ENCODE data around the gene HPCAL1.
"Not testable (repeated sequence)": the region's sequence is repeated elsewhere in the genome, so short reads cannot be mapped to it uniquely, and the experiment has no call there.

Gene HPCAL1

GRCh38 chr2:10430886-10431622 is 128.3 kb downstream of the HPCAL1 start:
- no peak for DNase-seq

- no peak for DNase-seq
Observed at GRCh38 chr2:10431797-10432196, 129.1 kb downstream of the HPCAL1 start.

GRCh38 chr2:10432311-10433181 is 129.8 kb downstream of the HPCAL1 start:
- no peak for DNase-seq

DNA sequence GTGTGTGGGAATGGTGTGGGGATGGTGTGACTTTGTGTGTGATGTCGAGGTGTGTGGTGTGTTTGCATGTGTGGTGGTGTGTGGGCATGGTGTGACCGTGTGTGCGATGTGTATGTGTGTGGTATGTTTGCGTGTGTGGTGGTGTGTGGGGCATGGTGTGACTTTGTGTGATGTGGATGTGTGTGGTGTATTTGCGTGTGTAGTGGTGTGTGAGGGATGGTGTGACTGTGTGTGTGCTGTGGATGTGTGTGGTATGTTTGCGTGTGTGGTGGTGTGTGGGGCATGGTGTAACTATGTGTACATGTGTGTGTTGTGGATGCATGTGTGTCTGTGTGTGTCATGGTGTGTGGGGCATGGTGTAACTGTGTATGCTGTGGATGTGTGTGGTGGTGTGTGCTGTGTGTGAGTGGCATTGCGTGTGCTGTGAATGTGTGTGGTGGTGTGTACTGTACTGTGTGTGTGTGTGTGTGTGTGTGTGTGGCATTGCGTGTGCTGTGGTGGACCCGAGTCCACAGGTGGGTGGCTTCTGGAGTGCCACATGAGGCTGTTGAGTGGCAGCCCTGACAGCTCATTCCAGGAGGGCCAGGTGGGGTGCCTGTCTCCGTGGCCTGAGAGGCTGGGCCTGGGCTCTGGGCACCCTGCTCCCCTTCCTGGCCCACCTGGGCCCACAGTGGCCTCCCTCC is 130.7 kb downstream of the HPCAL1 start:
- DNase-seq, result no peak

DNA sequence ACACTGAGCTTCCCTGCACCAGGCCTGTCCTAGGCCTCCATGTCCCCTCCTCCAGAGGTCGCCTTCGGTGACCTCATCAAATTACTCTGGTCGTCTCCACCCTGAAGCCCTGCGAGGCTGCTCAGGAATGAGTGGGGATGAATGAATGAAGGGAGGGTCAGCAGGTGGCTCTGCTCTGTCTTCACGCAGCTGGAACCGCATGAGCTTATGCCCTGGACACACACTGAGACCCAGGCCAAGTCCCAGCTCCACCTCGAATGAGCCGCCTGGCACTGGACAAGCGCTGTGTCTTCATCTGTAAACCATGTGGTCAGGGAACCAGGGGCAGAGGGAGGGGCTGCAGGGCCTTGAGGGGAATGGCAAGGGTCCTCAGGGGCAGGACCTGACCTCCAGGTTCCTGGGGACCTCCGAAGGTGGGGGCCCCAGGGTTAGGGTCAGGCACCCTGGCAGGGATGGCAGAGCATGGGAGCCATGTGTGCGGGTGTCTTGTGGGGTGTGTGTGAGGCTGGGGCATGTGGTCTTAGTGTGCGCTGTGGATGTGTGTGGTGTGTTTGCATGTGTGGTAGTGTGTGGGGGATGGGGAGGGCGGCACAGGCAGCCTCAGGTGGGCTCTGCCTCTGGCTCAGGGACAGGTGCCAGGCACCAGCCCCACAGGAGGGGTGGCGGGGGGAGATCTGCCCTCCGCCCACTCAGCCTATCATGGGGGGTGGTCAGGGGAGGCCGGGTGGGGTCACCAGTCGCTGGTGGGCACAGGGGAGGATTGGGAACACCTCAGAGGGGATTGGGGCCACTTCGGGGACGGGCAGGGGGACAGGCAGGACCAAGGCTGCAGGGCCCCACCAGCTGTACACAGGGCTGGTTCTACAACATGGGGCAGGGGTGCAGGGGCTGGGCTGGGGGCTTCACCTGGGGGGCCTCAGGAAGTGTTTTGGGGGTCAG is 131.5 kb downstream of the HPCAL1 start:
- no peak for DNase-seq

DNA sequence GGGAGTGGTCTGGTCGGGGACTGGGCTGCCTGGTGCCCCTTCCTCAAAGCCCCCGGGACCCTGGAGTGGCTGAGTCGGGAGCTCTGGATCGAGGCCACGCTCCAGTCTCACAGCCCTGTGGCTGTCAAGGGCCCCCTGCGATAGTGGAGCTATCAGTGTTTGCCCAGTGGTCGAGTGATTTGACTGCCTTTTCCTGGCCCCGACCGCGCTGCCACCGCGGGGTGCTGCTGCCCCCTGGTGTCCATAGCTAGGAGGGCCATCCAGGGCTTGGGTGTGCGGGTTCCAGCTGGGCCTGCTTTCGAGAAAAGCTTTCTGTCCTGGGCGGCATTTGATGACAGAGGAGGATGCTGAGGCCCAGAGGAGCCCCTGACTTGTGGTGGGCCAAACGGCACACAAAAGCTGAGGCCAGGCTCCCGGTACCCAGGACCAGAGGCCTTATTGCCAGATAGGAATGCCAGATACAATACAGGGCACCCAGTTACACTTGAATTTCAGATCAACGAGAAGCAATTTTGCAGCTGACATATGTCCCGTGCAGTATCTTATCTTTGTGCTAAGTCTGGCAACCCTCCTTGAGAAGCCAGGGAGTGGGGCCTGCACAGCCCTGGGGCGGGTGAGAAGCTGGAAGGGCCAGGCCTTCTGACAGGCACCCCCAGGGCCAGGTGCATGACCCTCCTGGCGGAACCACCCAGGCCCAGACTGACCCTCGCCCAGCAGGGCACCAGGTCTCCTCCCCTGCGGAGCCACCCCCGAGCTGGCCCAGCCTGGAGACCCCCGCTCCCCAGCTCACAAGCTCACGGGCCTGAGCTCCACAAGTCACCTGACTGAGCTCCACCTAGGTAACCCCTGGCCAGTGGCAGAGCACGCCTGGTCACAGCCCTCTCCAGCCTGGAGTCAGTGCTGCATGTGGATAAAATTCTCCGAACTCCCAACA is 132.4 kb downstream of the HPCAL1 start:
- peak; percentile 91 for DNase-seq

- no peak for DNase-seq
Observed at GRCh38 chr2:10435820-10436204, 133.1 kb downstream of the HPCAL1 start.

- no peak for DNase-seq
Observed at GRCh38 chr2:10436583-10437110, 133.9 kb downstream of the HPCAL1 start.

GRCh38 chr2:10437806-10438205 is 135.1 kb downstream of the HPCAL1 start:
- no peak for DNase-seq

- DNase-seq, result peak; percentile 61
Observed at GRCh38 chr2:10438688-10439087, 136.0 kb downstream of the HPCAL1 start.

DNA sequence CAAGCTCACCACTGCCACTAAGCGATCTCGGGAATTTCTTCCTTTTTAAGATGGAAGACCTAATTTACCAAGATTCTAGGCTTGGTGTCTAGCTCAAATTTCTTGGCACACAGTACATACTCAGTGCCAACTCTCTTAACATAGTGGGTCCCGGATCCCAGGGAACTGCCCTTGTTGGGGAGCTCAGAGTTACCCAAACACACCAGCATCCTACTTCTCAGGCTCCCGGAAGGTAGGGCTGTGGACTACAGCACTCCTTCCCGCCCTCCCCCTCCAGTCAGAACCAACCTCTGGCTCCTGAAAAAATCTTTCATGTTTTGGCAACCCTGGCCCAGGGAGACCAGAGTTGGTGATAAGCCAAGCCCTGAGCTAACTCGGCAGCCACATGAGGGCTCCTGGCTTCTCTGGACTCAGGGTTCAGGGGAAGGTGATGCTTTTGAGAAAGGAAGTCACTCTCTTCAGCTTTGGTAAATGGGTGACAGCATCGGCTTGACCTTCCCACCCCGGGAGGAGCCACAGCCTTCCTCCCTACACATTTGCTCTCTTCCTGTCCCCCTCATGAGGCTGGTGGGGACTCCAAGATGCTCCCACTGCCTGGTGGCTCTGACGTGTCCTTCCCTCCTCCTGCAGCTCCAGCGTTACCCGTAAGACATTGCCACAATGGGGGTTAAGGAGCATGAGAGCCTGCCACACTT is 136.6 kb downstream of the HPCAL1 start:
- DNase-seq, result peak; percentile 40

GRCh38 chr2:10439971-10440370 is 137.3 kb downstream of the HPCAL1 start:
- DNase-seq, result no peak

- no peak for DNase-seq
Observed at GRCh38 chr2:10440736-10441135, 138.0 kb downstream of the HPCAL1 start.

- no peak for DNase-seq
Observed at GRCh38 chr2:10441948-10442347, 139.2 kb downstream of the HPCAL1 start.

GRCh38 chr2:10442469-10443126 is 139.9 kb downstream of the HPCAL1 start:
- DNase-seq, result not testable (repeated sequence)

DNA sequence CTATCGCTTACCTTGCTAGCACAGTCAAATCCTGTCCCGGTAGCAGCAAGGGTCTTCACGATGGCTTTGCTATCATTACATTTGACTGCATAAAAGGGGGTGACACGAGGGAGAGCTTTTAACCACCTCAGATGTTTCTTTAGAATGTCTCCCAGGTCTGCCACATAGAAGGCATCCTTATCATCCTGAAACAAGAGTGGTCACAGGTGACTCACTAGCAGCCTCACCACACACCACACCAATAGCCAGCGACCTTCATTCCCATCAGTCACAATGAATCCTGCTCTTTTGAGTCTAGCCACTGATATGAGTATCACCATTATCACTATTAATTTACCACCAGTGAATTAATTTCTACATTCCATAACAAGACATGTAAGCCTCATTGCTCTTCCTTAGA is 141.8 kb downstream of the HPCAL1 start:
- no peak for DNase-seq

DNA sequence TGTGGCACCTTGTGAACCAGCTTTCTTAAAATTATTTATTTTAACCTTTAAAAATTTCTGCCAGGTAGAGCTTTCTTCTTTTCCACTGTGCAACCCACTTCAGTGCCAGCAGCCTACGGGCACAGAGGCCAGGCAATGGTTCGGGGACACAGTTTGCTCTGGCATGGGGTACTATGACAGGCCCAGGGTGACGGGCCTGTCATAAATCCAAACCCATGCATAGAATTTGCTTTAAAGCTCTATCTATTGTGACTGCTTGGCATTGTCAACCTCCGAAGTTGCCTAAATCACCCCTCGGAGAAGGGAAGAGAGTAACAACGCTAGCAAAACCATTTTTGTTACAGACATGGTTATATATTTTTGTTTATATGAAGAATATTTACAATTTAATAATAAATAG is 143.9 kb downstream of the HPCAL1 start:
- DNase-seq, result no peak

- DNase-seq, result peak; percentile 62
Observed at GRCh38 chr2:10447300-10447894, 144.7 kb downstream of the HPCAL1 start.

- DNase-seq, result peak; percentile 98
Observed at GRCh38 chr2:10447895-10448575, 145.3 kb downstream of the HPCAL1 start, which contains the start of gene ODC1. Gene ODC1 (minus strand): TSS chr2:10448327. CDS start chr2:10445032, 3,295 bp downstream.

Data from NCI-H82 (cell line).